Spinal cord (tissue), 10 donors: ENCODE data around the gene CD96. TPM values are rescaled to one million over a fixed set of nuclear protein-coding genes. Genes with fewer than 3 reads are reported as not detected.

Experiments used
- DNase-seq, 6 donors: peaks; one replicate each; pipeline versions ENCODE4 v3.0.0 to v3.0.0-alpha.2; 2013 to 2015; ENCODE audit warnings: low spot score in 6 of 6, low read depth in 4 of 6
- H3K27ac ChIP-seq: one replicate; pipeline ENCODE4 v1.5.1; 2013; ENCODE audit warnings: low read depth, low read length, control low read depth
- H3K27me3 ChIP-seq: one replicate; pipeline ENCODE4 v1.6.1; 2013; ENCODE audit warnings: low read length; ENCODE audit not compliant: control insufficient read depth, insufficient read depth
- H3K36me3 ChIP-seq: one replicate; pipeline ENCODE4 v1.6.1; 2013; ENCODE audit warnings: low read length; ENCODE audit not compliant: control insufficient read depth, insufficient read depth
- H3K4me1 ChIP-seq: one replicate; pipeline ENCODE4 v1.6.1; 2013; ENCODE audit warnings: low read length; ENCODE audit not compliant: control insufficient read depth, insufficient read depth
- H3K4me3 ChIP-seq: one replicate; pipeline ENCODE4 v1.5.1; 2013; ENCODE audit warnings: low read depth, low read length, control low read depth
- H3K9me3 ChIP-seq: one replicate; pipeline ENCODE4 v1.6.1; 2013; ENCODE audit warnings: low read length; ENCODE audit not compliant: control insufficient read depth, insufficient read depth
- WGBS: methylation state at CpG from one replicate; pipeline ENCODE4 v1.1.5; 2013; ENCODE audit warnings: missing lambda C conversion rate; ENCODE audit not compliant: insufficient coverage; 5-methylcytosine and 5-hydroxymethylcytosine counted together
- polyA plus RNA-seq, 2 donors: library from polyadenylated mRNA; unstranded; fragments of 120-200 nt; gene quantifications; one replicate each; pipeline ENCODE4 v1.2.1, GENCODE V29; 2013; ENCODE audit not compliant: insufficient read length in 2 of 2
- total RNA-seq, 2 donors: library from RNA; depleted of rRNA in 1 of 2; stranded (reverse); fragments of 120-200 nt in 1 of 2; fragments of >200 nt in 1 of 2; gene quantifications; one replicate each; pipeline versions ENCODE4 v1.2.3 to v1.2.4, GENCODE V29; 2013 to 2014
- donor health status: healthy.

CD96 gene
- total and polyA plus RNA-seq, 4 donors: 0.28 to 0.59 (median 0.32) TPM

DNA sequence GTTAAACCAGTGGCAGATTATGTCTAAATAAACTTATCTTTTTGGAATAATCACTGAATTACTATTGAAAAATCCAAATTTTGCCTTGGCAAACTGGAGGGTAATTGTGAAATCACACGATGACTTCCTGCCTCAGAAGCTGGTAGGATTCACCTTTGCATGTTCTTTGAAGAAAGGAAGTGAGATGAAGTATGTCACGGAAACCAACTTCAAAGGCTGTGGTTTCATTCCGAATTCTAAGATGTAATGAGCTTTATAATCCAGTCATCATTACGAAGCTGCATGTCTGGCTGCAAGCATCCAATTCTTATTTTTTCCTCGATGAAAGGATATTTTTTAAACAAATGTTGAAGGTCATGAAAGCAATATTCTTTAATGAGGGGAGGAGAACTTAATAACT lies 68.2 kb downstream of the CD96 start:
- WGBS: 83% methylated on average over 1 of the region's 5 CpGs
- H3K9me3 ChIP-seq: no peaks in the 10 kb centered on the region
- no peaks in the 10 kb centered on the region for H3K27me3 ChIP-seq
- H3K36me3 ChIP-seq: no peaks in the 10 kb centered on the region
- H3K4me3 ChIP-seq: no peak overlapping the region
- no peak overlapping the region for H3K27ac ChIP-seq
- no peak for DNase-seq
- H3K4me1 ChIP-seq: no peaks in the 10 kb centered on the region

DNA sequence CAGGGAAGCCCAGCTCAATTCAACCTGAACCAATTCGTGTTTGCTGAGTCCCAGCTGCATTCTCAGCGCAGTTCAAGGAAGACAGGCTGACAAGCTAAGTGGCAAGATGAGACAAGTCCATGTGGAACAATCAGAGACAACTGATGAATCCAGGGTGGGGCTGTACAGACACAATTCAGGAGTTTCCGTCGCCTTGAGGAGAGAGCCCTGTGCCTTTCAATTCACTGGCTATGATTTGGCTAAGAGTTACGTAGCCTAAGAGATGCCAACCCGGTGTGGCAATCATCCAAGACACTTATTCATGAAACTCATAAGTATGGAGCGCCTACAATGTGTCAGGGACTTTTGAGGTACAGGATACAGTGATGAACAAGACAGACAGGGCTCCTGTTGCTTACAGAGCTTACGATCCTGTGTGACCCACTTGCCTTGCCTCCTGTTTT lies 68.6 kb downstream of the CD96 start:
- 70% methylated on average over 8 of the region's 8 CpGs for WGBS
- no peak overlapping the region for H3K4me3 ChIP-seq
- DNase-seq: peak in 1 of 6 donors; percentile 32

DNA sequence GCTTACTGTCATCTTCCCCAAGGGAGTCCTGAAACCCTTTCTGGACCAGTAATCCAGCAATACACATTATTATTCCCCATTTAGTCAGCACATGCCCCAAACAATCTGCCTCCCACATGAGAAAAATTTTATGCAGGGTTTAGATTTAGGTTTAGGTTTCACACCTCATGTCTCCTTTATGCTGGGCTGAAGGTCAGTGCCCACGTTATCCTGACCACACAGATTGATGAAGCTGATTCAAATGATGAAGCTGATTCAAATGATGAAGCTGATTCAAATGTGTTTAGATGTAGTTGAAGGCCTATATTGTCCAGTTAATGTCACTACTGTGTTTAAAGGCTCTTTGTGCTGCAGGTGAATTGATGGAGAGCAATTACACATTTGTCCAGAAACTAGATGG lies 71.3 kb downstream of the CD96 start:
- no peak for DNase-seq
- Histone ChIP-seq H3K27ac (no peak overlapping the region), H3K4me3 (no peak overlapping the region), H3K4me1 (no peaks in the 10 kb centered on the region), H3K9me3 (peaks cover 6% of the 10 kb centered on the region), H3K36me3 (no peaks in the 10 kb centered on the region), H3K27me3 (no peaks in the 10 kb centered on the region)
- 80% methylated on average over 1 of the region's 1 CpG for WGBS

More for the DNA sequence above, 68.6 kb downstream of the CD96 start:
- H3K4me1 ChIP-seq: no peaks in the 10 kb centered on the region
- H3K9me3 ChIP-seq: no peaks in the 10 kb centered on the region
- H3K27me3 ChIP-seq: no peaks in the 10 kb centered on the region
- no peaks in the 10 kb centered on the region for H3K36me3 ChIP-seq
- no peak overlapping the region for H3K27ac ChIP-seq

DNA sequence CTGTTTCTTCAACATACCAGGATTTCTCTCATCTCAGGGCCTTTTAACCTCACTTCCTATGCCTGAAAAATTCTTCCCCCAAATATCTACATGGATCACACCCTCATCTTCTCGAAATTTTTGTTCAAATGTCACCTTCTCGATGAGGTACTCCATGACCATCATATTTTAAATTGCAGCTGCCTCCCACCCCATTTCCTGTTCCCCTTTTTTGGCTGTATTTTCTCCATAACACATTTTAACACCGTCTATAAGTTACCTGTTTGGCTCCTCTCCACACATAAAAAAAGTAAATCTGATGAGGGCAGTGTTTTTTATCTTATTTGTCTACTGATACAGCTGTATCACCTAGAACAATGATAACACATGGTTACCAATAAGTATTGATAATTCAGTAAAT lies 73.9 kb downstream of the CD96 start:
- DNase-seq: no peak
- WGBS: 88% methylated on average over 2 of the region's 3 CpGs
- no peaks in the 10 kb centered on the region for H3K36me3 ChIP-seq
- no peaks in the 10 kb centered on the region for H3K27me3 ChIP-seq
- H3K4me1 ChIP-seq: no peaks in the 10 kb centered on the region
- no peak overlapping the region for H3K27ac ChIP-seq
- H3K9me3 ChIP-seq: peaks cover 6% of the 10 kb centered on the region
- H3K4me3 ChIP-seq: no peak overlapping the region

DNA sequence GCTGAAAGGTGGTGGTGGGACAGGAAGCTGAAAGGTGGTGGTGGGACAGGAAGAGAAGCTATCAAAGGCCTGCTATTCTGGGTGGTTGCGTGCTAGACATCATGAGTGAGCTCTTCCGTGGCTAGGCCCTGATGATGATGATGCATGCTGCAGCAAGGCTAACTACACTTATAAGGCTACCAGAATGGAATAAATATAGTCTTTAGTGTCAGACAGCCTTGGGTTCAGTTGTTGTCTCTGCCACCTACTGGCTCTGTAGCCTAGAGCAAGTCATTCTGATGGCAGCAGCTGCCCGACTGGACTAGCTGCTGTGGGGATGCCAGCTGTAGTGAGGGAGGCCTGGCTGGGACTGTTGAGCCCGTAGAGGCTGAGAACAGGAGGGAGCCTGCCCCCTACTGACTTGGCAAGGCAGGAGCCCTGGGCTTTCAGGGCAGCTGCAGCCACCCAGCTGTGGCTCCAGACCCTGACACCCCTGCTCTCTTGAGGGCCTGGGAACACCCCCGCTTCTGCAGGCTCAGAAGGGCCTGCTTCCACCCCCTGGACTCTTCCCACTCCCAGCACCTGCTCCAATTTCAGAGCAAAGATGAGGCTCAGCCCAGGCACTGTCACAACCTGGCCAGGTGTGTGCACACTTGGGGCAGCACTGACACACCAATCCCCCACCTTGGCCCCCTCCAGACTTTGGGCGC lies 74.6 kb downstream of the CD96 start:
- no peak for DNase-seq
- H3K36me3 ChIP-seq: no peaks in the 10 kb centered on the region
- peaks cover 6% of the 10 kb centered on the region for H3K9me3 ChIP-seq
- H3K4me1 ChIP-seq: no peaks in the 10 kb centered on the region
- H3K27ac ChIP-seq: no peak overlapping the region
- H3K4me3 ChIP-seq: no peak overlapping the region
- no peaks in the 10 kb centered on the region for H3K27me3 ChIP-seq
- 89% methylated on average over 5 of the region's 6 CpGs for WGBS

DNA sequence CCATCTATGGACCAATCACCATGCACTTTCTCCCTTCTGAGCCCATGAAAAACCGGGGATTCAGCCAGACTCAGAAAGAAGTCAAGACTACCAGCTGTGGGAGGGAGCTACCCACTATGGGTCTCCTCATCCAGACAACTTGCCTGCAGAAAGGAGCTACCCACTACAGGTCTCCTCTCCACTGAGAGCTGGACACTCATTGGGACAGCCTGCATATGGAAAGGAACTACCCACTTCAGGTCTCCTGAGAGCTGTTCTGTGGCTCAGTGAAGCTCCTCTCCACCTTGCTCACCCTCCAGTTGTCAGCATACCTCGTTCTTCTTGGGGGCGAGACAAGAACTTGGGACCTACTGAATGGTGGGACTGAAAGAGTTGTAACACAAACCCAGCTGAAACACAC lies 75.4 kb downstream of the CD96 start:
- H3K27ac ChIP-seq: no peak overlapping the region
- H3K9me3 ChIP-seq: peaks cover 6% of the 10 kb centered on the region
- WGBS: 100% methylated on average over 1 of the region's 3 CpGs
- no peak overlapping the region for H3K4me3 ChIP-seq
- H3K27me3 ChIP-seq: no peaks in the 10 kb centered on the region
- no peaks in the 10 kb centered on the region for H3K4me1 ChIP-seq
- H3K36me3 ChIP-seq: no peaks in the 10 kb centered on the region
- DNase-seq: no peak

DNA sequence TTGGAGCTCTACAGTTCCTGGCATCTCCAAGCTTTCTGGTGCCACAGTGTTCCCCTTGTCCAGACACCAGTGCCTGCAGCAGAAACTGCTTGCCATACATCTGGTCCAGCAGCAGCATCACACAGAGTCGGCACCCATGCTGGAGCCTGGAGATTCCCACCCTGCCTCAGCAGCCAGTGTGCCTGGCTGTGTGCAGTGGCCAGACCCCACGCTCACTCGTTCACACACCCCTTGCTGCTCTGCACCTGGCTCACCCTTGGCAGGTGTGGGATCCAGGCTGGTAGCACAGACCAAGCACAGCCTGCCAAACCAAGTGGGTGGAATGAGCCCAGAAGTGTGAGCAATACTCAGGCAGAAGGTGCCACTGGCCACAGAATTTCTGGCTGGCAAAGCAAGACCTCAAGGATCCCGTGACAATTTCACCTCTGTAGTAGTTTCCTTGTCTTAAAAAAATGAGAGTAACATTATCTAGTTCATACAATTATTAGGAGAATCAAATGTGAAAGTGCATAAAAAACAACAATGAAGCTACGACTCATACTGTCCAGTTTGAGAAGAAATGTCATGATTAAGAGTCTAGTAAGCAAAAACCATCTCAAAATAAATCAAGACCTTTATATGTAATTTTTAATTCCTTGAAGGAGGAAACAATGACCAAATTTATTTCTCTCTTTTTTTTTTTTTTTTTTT lies 76.1 kb downstream of the CD96 start:
- 95% methylated on average over 3 of the region's 5 CpGs for WGBS

DNA sequence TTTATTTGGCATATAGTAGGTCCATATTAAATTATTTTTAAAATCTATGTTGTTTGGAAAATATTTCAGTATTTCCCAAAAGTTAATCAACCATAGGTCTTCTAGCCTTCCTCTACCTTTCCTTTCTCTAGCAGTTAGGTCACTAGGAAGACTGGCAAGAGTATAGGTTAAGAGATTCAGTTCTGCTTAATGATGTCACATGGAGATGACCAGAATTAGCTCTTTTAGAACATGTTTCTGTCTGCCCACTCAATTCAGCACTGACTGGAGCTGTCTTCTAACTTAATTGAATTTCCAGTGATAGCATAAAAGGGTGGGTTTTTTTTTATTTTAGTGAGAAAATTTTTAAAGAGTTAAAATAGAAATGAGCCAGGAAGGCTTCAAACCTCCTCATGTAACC lies 76.9 kb downstream of the CD96 start:
- H3K9me3 ChIP-seq: peaks cover 6% of the 10 kb centered on the region
- no peaks in the 10 kb centered on the region for H3K27me3 ChIP-seq
- H3K36me3 ChIP-seq: no peaks in the 10 kb centered on the region
- no peak for DNase-seq
- no peak overlapping the region for H3K27ac ChIP-seq
- no peaks in the 10 kb centered on the region for H3K4me1 ChIP-seq
- no peak overlapping the region for H3K4me3 ChIP-seq

More for the DNA sequence above, 76.1 kb downstream of the CD96 start:
- Histone ChIP-seq H3K27me3 (no peaks in the 10 kb centered on the region), H3K4me1 (no peaks in the 10 kb centered on the region), H3K9me3 (peaks cover 6% of the 10 kb centered on the region), H3K27ac (no peak overlapping the region), H3K36me3 (no peaks in the 10 kb centered on the region), H3K4me3 (no peak overlapping the region)
- DNase-seq: no peak

DNA sequence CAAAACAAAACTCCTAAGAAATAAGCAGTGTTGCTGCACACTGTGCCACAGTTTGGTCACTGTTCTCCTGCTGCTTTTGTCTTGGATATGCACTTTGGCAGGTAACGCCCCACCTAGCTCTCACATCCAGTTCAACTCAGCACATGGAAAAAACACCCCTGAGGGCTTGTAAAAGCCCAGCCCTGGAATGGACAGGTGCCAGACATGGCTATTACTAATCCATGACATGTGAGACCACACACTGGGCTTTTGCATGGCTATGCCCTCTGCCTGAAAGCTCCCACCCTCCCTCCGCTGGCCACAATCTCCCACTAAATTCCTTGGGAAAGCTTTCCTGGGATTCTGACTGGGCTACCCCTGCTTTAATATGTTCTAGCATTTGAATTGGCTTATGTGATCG lies 77.8 kb downstream of the CD96 start:
- Histone ChIP-seq H3K4me1 (no peaks in the 10 kb centered on the region), H3K27me3 (no peaks in the 10 kb centered on the region), H3K9me3 (peaks cover 6% of the 10 kb centered on the region), H3K4me3 (no peak overlapping the region), H3K27ac (no peak overlapping the region), H3K36me3 (no peaks in the 10 kb centered on the region)
- DNase-seq: no peak
- 69% methylated on average over 1 of the region's 3 CpGs for WGBS

DNA sequence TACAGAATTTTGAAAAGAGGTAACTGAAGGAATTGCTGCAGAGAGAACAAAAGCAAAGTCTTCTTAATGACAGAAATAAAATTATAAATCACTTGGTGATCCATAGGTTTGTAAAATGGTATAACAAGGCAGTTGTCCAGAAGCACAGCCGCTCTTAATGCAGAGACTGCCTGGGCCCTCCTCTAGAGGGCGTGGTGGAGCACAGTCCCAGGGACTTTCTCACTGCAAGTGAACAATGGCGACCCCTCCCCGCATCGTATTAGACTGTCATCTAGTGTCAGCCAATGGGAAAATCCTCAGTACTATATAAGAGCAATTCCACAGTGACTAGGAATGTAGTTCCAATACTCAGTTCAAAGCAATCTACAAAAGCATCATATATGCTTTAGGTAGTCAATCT lies 79.5 kb downstream of the CD96 start:
- Histone ChIP-seq H3K27ac (no peak overlapping the region), H3K27me3 (no peaks in the 10 kb centered on the region), H3K4me1 (no peaks in the 10 kb centered on the region), H3K9me3 (peaks cover 6% of the 10 kb centered on the region), H3K36me3 (no peaks in the 10 kb centered on the region), H3K4me3 (no peak overlapping the region)
- WGBS: 42% methylated on average over 2 of the region's 5 CpGs
- DNase-seq: no peak
